ENCODE measurements around the gene STON1. TPM values are rescaled to one million over a fixed set of nuclear protein-coding genes. Genes with fewer than 3 reads are reported as not detected.

STON1 gene
- total RNA-seq, 1 experiment from 2014 or later = 1.7 TPM

GRCh38 chr2:48488545-48488944 lies 41.4 kb upstream of the STON1 start:
- H3K4me3 ChIP-seq = no peak overlapping the region
- no peaks in the 10 kb centered on the region for H4K20me1 ChIP-seq (ENCODE audit: insufficient read depth)
- no peak for DNase-seq
- H3K4me2 ChIP-seq = no peak overlapping the region
- no TSS peak for BruUV-seq (replicated peaks)
- ChIA-PET POLR2A (ENCODE audit: unreplicated experiment) (interaction anchor here (0.5 to 0.7 kb wide), 2 partner anchors 40 to 80 kb away, joined by 3 to 9 read pairs; no protein-coding TSS in a partner anchor), CTCF (no interaction called here)
- intact Hi-C loops (cut with micrococcal nuclease; ENCODE audit: unreplicated experiment) = no loop called here
- TF ChIP-seq EZH2 (IDR thresholded peaks at IDR 0.05; ENCODE audit: low read depth) = no peak
- no peak for TF ChIP-seq CTCF (conservative IDR thresholded peaks at IDR 0.05)
- no peaks in the 10 kb centered on the region; the same call in 1 of the 2 replicates for H3F3A ChIP-seq (ENCODE audit: insufficient read depth, low read depth)
- no peak overlapping the region for H3K27ac ChIP-seq
- H2AFZ ChIP-seq = no peak overlapping the region
- no peaks in the 10 kb centered on the region for H3K27me3 ChIP-seq (ENCODE audit: insufficient read depth, low read depth)
- H3K4me1 ChIP-seq (replicated peaks; ENCODE audit: insufficient read depth) = no peaks in the 10 kb centered on the region
- H3K9me3 ChIP-seq (ENCODE audit: insufficient read depth, low read depth) = no peaks in the 10 kb centered on the region
- no peaks in the 10 kb centered on the region for H3K79me2 ChIP-seq (ENCODE audit: low read depth)
- no peaks in the 10 kb centered on the region for H3K9me2 ChIP-seq (ENCODE audit: insufficient read depth)
- H3K36me3 ChIP-seq (ENCODE audit: low read depth) = peaks cover 15% of the 10 kb centered on the region; the same call in 1 of the 2 replicates

GRCh38 chr2:48496849-48497248 lies 33.1 kb upstream of the STON1 start:
- ChIA-PET CTCF (interaction anchor here (0.7 kb wide), 1 partner anchor 368 kb away, joined by 3 read pairs; no protein-coding TSS in a partner anchor), POLR2A (ENCODE audit: unreplicated experiment) (no interaction called here)
- H3K4me2 ChIP-seq = no peak overlapping the region
- TF ChIP-seq CTCF (conservative IDR thresholded peaks at IDR 0.05) (no peak), EZH2 (IDR thresholded peaks at IDR 0.05; ENCODE audit: low read depth) (no peak)
- H3K4me3 ChIP-seq = no peak overlapping the region
- no peaks in the 10 kb centered on the region for H3K79me2 ChIP-seq (ENCODE audit: low read depth)
- H4K20me1 ChIP-seq (ENCODE audit: insufficient read depth) = no peaks in the 10 kb centered on the region
- no TSS peak for BruUV-seq (replicated peaks)
- H2AFZ ChIP-seq = no peak overlapping the region
- H3K27ac ChIP-seq = no peak overlapping the region
- peaks cover 30% of the 10 kb centered on the region for H3K36me3 ChIP-seq (ENCODE audit: low read depth)
- no peaks in the 10 kb centered on the region for H3K27me3 ChIP-seq (ENCODE audit: insufficient read depth, low read depth)
- H3F3A ChIP-seq (ENCODE audit: insufficient read depth, low read depth) = no peaks in the 10 kb centered on the region; the same call in 1 of the 2 replicates
- H3K9me3 ChIP-seq (ENCODE audit: insufficient read depth, low read depth) = no peaks in the 10 kb centered on the region
- intact Hi-C loops (cut with micrococcal nuclease; ENCODE audit: unreplicated experiment) = no loop called here
- H3K9me2 ChIP-seq (ENCODE audit: insufficient read depth) = no peaks in the 10 kb centered on the region
- DNase-seq = no peak
- no peaks in the 10 kb centered on the region for H3K4me1 ChIP-seq (replicated peaks; ENCODE audit: insufficient read depth)

GRCh38 chr2:48504647-48505327 lies 25.2 kb upstream of the STON1 start:
- CTCF ChIA-PET = interaction anchor here (0.7 kb wide), 1 partner anchor 20 kb away, joined by 6 read pairs; no protein-coding TSS in a partner anchor

More at GRCh38 chr2:48504647-48505327, 25.2 kb upstream of the STON1 start:
- no peak for DNase-seq
- no peaks in the 10 kb centered on the region for H3K9me2 ChIP-seq (ENCODE audit: insufficient read depth)
- POLR2A ChIA-PET (ENCODE audit: unreplicated experiment) = no interaction called here
- H3K4me2 ChIP-seq = no peak overlapping the region
- H3K9me3 ChIP-seq (ENCODE audit: insufficient read depth, low read depth) = no peaks in the 10 kb centered on the region
- H3K36me3 ChIP-seq (ENCODE audit: low read depth) = 0 out of 2 replicates have a peak, but pooled peaks cover 21% of the 10 kb centered on the region
- H3K79me2 ChIP-seq (ENCODE audit: low read depth) = no peaks in the 10 kb centered on the region
- H3K27me3 ChIP-seq (ENCODE audit: insufficient read depth, low read depth) = no peaks in the 10 kb centered on the region
- no peak overlapping the region for H3K27ac ChIP-seq
- intact Hi-C loops (cut with micrococcal nuclease; ENCODE audit: unreplicated experiment) = no loop called here
- no peaks in the 10 kb centered on the region; the same call in 1 of the 2 replicates for H3F3A ChIP-seq (ENCODE audit: insufficient read depth, low read depth)
- no peak overlapping the region for H2AFZ ChIP-seq
- no peak overlapping the region for H3K4me3 ChIP-seq
- no TSS peak for BruUV-seq (replicated peaks)
- no peak for TF ChIP-seq EZH2 (IDR thresholded peaks at IDR 0.05; ENCODE audit: low read depth)
- no peak for TF ChIP-seq CTCF (conservative IDR thresholded peaks at IDR 0.05)
- H3K4me1 ChIP-seq (replicated peaks; ENCODE audit: insufficient read depth) = peaks cover 9% of the 10 kb centered on the region; the same call in 1 of the 2 replicates
- H4K20me1 ChIP-seq (ENCODE audit: insufficient read depth) = no peaks in the 10 kb centered on the region
